HG03558 (cell line): ENCODE results near the gene GLP1R.

Experiments
- ATAC-seq: cut with Tn5 transposase; IDR thresholded peaks from one replicate; pipeline ENCODE4 v1.9.1; 2021; ENCODE audit warnings: moderate number of reproducible peaks; ENCODE audit not compliant: unreplicated experiment; ENCODE audit errors: extremely low read depth

The GLP1R gene

GRCh38 chr6:39041072-39041471 lies 7.5 kb upstream of the GLP1R start:
- no peak for ATAC-seq

- no peak for ATAC-seq
Measured at GRCh38 chr6:39043776-39044175, 4.8 kb upstream of the GLP1R start.

DNA sequence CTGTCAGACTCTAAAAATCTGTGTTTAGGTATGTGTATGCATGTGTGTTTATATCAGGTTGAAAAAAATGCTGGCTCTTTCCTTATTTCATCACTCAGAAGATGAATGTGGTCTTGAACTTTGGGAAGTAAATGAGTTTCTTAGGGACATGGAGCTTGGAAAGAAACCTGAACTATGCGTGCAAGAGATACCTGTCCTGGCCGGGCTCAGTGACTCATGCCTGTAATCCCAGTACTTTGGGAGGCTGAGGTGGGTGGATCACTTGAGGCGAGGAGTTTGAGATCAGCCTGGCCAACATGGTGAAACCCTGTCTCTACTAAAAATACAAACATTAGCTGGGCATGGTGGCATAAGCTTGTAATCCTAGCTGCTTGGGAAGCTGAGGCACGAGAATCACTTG lies 4.4 kb upstream of the GLP1R start:
- ATAC-seq, result no peak

- no peak for ATAC-seq
Measured at GRCh38 chr6:39047434-39048327, 900 bp upstream of the GLP1R start.

DNA sequence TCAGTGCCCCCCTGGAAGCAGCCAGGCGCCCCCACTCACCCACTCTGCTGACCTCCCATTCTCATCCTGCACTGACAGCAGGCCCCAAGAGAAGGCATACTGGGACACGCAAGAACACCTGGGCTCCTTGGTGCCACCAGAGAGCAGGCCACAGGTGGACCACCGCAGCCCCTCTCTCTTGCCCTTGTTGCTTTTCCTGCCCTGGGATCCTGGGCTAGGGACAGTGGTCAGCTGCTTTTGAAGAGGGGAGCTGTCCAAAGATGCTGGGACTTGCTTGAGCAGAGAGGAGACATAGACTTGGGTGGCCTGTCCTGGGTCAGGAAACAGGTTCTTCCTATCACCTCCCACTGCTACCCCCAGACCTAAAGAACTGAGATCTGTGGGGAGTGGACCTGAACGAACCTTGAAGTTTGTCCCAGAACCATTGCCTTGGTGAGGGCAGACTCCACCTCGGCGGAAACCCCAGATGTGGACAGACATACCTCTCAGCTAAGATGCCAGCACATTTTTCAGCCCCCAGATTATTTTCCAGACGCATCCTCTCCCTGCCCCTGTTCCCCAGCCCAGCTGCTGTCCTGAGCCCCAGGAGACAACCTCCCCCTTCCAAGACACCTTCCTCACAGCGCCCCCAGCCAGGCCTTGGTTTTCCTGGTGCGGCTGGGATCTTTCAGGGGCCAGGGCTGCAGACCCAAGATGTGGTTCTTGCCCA lies 1.1 kb downstream of the GLP1R start:
- ATAC-seq, result no peak

DNA sequence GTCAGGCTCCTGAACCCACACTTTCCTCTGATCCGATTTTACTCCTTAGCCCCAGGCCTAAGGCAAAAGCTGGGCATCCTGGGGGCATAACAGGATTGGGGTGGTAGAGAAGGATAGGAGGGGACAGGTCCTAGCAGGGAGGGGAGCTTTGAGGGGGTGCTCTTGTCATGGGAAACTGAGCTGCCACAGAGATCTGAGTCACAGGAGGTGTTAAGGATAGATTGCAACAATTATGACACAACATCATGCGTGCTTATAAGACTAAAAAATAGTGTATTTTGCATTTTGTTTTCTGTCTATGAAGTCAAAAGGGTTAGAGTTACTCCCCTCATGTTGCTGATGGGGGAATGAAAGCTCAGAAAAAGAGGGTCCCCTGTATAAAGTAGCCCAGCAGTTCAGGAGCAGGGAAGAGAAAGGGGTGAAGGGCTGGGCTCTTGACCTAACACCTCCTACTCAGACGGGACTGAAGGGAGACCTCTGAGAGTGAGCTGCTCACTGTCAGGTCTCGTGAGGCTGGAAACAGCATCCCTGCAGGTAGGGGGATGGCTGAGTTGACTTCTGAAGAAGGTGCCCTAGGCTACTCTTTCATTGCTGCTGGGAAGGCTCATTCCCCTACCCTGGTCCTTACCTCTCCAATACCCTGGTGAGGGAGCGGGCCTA lies 2.0 kb downstream of the GLP1R start:
- ATAC-seq, result no peak

- no peak for ATAC-seq
Measured at GRCh38 chr6:39051399-39052122, 3.0 kb downstream of the GLP1R start.

- no peak for ATAC-seq
Measured at GRCh38 chr6:39053016-39053624, 4.5 kb downstream of the GLP1R start.

- ATAC-seq, result no peak
Measured at GRCh38 chr6:39053854-39054576, 5.4 kb downstream of the GLP1R start.

DNA sequence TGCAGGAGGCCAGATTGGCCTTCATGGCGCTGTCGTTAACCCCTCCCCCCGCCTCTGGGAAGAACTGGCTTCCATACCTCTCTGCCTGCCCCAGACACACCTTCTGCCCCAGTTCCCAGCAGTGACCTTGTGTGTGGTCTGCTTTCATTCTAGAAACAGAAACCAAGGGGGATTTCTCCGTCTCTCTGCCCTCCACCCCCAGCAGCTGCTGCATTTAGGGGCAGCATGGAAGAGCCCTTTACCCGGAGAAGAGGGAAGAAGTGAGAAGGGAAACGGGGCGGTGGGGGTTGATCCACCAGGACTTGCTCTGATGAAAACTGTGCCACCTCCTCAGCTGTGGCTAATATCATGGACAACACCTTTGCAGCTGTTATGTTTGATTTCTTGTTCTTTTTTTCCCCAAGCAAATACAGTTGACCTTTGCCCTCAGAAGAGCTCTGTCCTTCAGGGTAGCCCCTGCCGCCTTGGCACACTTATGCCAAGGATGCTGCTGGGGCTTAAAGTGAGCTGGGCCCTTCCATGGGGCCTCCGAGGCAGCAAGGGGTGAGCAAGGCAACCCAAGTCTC lies 6.1 kb downstream of the GLP1R start:
- no peak for ATAC-seq

- no peak for ATAC-seq
Measured at GRCh38 chr6:39055661-39056060, 7.1 kb downstream of the GLP1R start.

DNA sequence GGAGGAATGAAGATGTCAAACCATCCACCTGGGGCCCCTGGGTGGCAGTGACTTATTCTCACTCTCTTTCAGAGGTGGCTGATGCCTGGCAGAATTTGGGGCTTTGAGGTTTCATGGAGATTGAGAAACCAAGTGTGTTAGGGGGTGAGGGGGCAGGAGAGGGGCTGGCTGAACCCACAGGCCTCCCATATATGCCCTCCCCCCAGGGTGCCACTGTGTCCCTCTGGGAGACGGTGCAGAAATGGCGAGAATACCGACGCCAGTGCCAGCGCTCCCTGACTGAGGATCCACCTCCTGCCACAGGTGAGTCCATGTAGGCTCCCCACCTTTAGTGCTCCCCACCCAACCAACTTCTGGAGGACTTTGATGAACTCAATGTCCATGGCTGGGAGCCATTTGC lies 7.6 kb downstream of the GLP1R start:
- no peak for ATAC-seq

DNA sequence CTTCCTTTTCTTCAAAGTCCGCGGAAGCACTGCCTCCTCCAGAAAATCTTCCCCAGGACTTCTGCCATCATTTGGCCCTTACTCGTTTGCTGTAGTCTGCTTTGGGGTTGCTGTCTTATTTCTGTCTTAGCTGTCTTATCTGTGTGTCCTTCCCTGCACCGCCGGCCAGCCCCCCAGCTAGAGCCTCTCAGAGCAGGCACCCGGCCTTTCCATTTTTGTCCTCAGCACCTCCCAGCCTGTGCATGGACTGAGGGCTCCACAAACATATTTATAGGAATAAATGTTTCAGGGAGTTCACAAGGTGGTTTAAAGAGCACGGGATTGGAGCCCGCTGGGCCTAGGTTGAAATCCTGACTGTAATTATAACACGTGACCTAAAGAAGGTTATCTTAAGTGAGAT lies 8.1 kb downstream of the GLP1R start:
- ATAC-seq, result no peak

- no peak for ATAC-seq
Measured at GRCh38 chr6:39057251-39058155, 8.9 kb downstream of the GLP1R start.

GRCh38 chr6:39058471-39059147 lies 10.0 kb downstream of the GLP1R start:
- no peak for ATAC-seq

- ATAC-seq, result no peak
Measured at GRCh38 chr6:39059496-39060310, 11.1 kb downstream of the GLP1R start.
